SH-SY5Y (cell line): ENCODE measurements around the gene PDCD1.

ENCODE experiments used
- GATA2 ChIP-seq: IDR thresholded peaks from 2 replicates; pipeline ENCODE4 v1.6.1; 2011; ENCODE audit warnings: mild to moderate bottlenecking, low read depth, low read length
- GATA3 ChIP-seq: IDR thresholded peaks from 2 replicates; pipeline ENCODE4 v1.6.1; 2011; ENCODE audit warnings: low read depth, mild to moderate bottlenecking, low read length, moderate library complexity

DNA sequence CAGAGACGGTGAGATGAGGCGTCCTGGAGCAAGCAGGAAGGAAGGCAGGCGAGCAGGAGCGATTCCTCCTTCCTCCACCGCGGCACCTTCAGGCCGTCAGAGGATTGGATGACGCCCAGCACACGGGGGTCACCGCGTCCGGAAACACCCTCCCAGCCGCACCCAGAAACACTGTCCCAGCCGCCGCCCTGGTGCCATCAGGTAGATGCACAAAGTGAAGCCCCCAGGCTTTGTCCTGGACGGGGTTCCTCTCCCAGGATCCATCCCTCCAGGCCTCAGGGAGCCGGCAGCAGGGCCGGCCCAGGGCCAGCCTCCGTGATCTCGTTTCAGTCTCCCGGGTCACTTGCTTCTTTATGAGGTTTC, 42.3 kb upstream of the PDCD1 start:
- TF ChIP-seq GATA2 = no peak
- no peak for TF ChIP-seq GATA3
